B cell (primary cell): ENCODE results near the gene TLR4.

Experiments
- CTCF ChIP-seq: fragments of 200-600 bp; IDR thresholded peaks from one replicate; pipeline ENCODE4 v1.8.0; 2022; ENCODE audit warnings: antibody characterized with exemption, mild to moderate bottlenecking
- EZH2 ChIP-seq: IDR thresholded peaks from 2 replicates; pipeline ENCODE4 v1.6.1; 2012; ENCODE audit warnings: borderline replicate concordance, low read depth, mild to moderate bottlenecking, moderate library complexity, low read length; ENCODE audit not compliant: insufficient read depth, poor library complexity, severe bottlenecking

GRCh38 chr9:117672369-117672768 lies 31.8 kb upstream of the TLR4 start:
- TF ChIP-seq CTCF (no peak), EZH2 (no peak)
